Mesenchymal stem cell (in vitro differentiated cells and primary cell): ENCODE data around the gene AP1M2.

Source experiments
- DNase-seq: peaks from one replicate; pipeline ENCODE4 v3.0.0-alpha.2; 2013
- H2AFZ ChIP-seq: one replicate; pipeline ENCODE4 v1.6.1; 2013; ENCODE audit warnings: low read depth, mild to moderate bottlenecking, control low read depth, inconsistent platforms, low read length, moderate library complexity
- H2AK5ac ChIP-seq: 2 replicates; pipeline ENCODE4 v1.6.1; 2013; ENCODE audit warnings: low read length, moderate library complexity, mild to moderate bottlenecking, inconsistent platforms; ENCODE audit not compliant: severe bottlenecking
- H2BK120ac ChIP-seq: one replicate; pipeline ENCODE4 v1.6.1; 2013; ENCODE audit warnings: low read depth, mild to moderate bottlenecking, inconsistent platforms, low read length, moderate library complexity
- H2BK12ac ChIP-seq, 2 experiments: one replicate each; pipeline ENCODE4 v1.6.1; 2013; ENCODE audit warnings: inconsistent platforms in 2 of 2, low read length in 2 of 2, mild to moderate bottlenecking in 2 of 2, moderate library complexity in 2 of 2, control low read depth in 1 of 2
- H2BK15ac ChIP-seq: one replicate; pipeline ENCODE4 v1.6.1; 2013; ENCODE audit warnings: mild to moderate bottlenecking, low read depth, inconsistent platforms; ENCODE audit not compliant: poor library complexity, severe bottlenecking
- H2BK5ac ChIP-seq: 2 replicates; pipeline ENCODE4 v1.6.1; 2013; ENCODE audit warnings: low read depth, mild to moderate bottlenecking, low read length, control low read depth, inconsistent platforms; ENCODE audit not compliant: poor library complexity, severe bottlenecking
- H3K14ac ChIP-seq, 2 experiments: one replicate each; pipeline ENCODE4 v1.6.1; 2013; ENCODE audit warnings: inconsistent platforms in 2 of 2, low read length in 2 of 2, control low read depth in 1 of 2, mild to moderate bottlenecking in 1 of 2, moderate library complexity in 1 of 2
- H3K18ac ChIP-seq, 2 experiments: one replicate each; pipeline ENCODE4 v1.6.1; 2013; ENCODE audit warnings: inconsistent platforms in 2 of 2, low read length in 2 of 2, control low read depth in 1 of 2, low read depth in 1 of 2, mild to moderate bottlenecking in 1 of 2
- H3K23ac ChIP-seq, 2 experiments: one replicate each; pipeline ENCODE4 v1.6.1; 2013; ENCODE audit warnings: inconsistent platforms in 2 of 2, low read length in 2 of 2, mild to moderate bottlenecking in 2 of 2, moderate library complexity in 2 of 2, control low read depth in 1 of 2
- H3K27ac ChIP-seq: 2 replicates; pipeline ENCODE4 v1.5.1; 2013; ENCODE audit warnings: mild to moderate bottlenecking, moderate library complexity, low read length, control low read depth, inconsistent platforms; ENCODE audit not compliant: poor library complexity, severe bottlenecking
- H3K27me3 ChIP-seq, 2 experiments: 2 replicates each; pipeline versions ENCODE4 v1.6.1 to v1.7.0; 2013; ENCODE audit warnings: low read length in 2 of 2, mild to moderate bottlenecking in 2 of 2, moderate library complexity in 2 of 2, control low read depth in 1 of 2, inconsistent platforms in 1 of 2; ENCODE audit not compliant: control insufficient read depth in 1 of 2, insufficient read depth in 1 of 2
- H3K36me3 ChIP-seq, 2 experiments: 2 replicates each; pipeline versions ENCODE4 v1.6.1 to v1.7.0; 2013; ENCODE audit warnings: low read length in 2 of 2, control low read depth in 1 of 2, inconsistent platforms in 1 of 2, low read depth in 1 of 2, mild to moderate bottlenecking in 1 of 2; ENCODE audit not compliant: insufficient read depth in 2 of 2, control insufficient read depth in 1 of 2
- H3K4ac ChIP-seq, 2 experiments: one replicate each; pipeline ENCODE4 v1.6.1; 2013; ENCODE audit warnings: inconsistent platforms in 2 of 2, low read length in 2 of 2, mild to moderate bottlenecking in 2 of 2, moderate library complexity in 2 of 2, control low read depth in 1 of 2, low read depth in 1 of 2
- H3K4me1 ChIP-seq: 2 replicates; pipeline ENCODE4 v1.6.1; 2013; ENCODE audit warnings: low read depth, low read length, control low read depth; ENCODE audit not compliant: control insufficient read depth, insufficient read depth
- H3K4me2 ChIP-seq: 2 replicates; pipeline ENCODE4 v1.6.1; 2013; ENCODE audit warnings: low read length, mild to moderate bottlenecking, inconsistent platforms; ENCODE audit not compliant: poor library complexity, severe bottlenecking
- H3K4me3 ChIP-seq, 2 experiments: 2 replicates each; pipeline versions ENCODE4 v1.5.1 to v1.7.0; 2013; ENCODE audit warnings: low read length in 2 of 2, mild to moderate bottlenecking in 2 of 2, control low read depth in 1 of 2, low read depth in 1 of 2; ENCODE audit not compliant: insufficient read depth in 1 of 2
- H3K79me1 ChIP-seq: replicated peaks from 2 replicates; pipeline ENCODE4 v1.6.1; 2013; ENCODE audit warnings: mild to moderate bottlenecking, control low read depth, low read length, inconsistent platforms; ENCODE audit not compliant: poor library complexity, severe bottlenecking
- H3K9ac ChIP-seq: 2 replicates; pipeline ENCODE4 v1.7.0; 2013; ENCODE audit warnings: mild to moderate bottlenecking, low read length, moderate library complexity
- H3K9me3 ChIP-seq: 2 replicates; pipeline ENCODE4 v1.7.0; 2013; ENCODE audit warnings: mild to moderate bottlenecking, low read length; ENCODE audit not compliant: control insufficient read depth
- H4K8ac ChIP-seq: one replicate; pipeline ENCODE4 v1.6.1; 2013; ENCODE audit warnings: inconsistent platforms, mild to moderate bottlenecking, low read length, moderate library complexity
- H4K91ac ChIP-seq: one replicate; pipeline ENCODE4 v1.6.1; 2013; ENCODE audit warnings: mild to moderate bottlenecking, low read length, inconsistent platforms
- WGBS: methylation state at CpG from one replicate; pipeline ENCODE4 v1.1.7; 2013; ENCODE audit warnings: mixed read lengths; 5-methylcytosine and 5-hydroxymethylcytosine counted together

Gene AP1M2

DNA sequence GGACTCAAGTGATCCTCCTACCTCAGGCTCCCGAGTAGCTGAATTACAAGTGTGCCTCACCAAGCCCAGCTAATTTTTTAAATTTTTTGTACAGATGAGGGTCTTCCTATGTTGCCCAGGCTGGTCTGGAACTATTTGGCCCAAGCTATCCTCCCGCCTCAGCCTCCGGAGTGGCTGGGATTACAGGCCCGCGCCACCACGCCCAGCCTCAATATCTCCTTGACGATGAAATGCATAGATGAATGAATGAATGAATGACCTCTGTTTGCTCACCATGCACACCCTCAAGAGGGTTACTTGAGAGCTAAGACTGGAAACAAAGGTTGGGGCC, 14.9 kb upstream of the AP1M2 start:
- H4K91ac ChIP-seq, result no peak overlapping the region
- WGBS, result 58% methylated on average over 3 of the region's 7 CpGs
- no peaks in the 10 kb centered on the region for H3K9me3 ChIP-seq
- DNase-seq, result no peak
- H4K8ac ChIP-seq, result no peak overlapping the region
- H3K4me3 ChIP-seq, result no peak overlapping the region
- no peaks in the 10 kb centered on the region for H3K36me3 ChIP-seq
- no peak overlapping the region for H3K9ac ChIP-seq
- peaks cover 14% of the 10 kb centered on the region for H3K4me1 ChIP-seq
- no peak overlapping the region for H2BK12ac ChIP-seq
- no peak overlapping the region for H3K14ac ChIP-seq
- no peak overlapping the region for H2AK5ac ChIP-seq
- H3K27ac ChIP-seq, result no peak overlapping the region
- peak overlapping the region; percentile 35 for H3K4me2 ChIP-seq
- H2AFZ ChIP-seq, result no peak overlapping the region
- H3K23ac ChIP-seq, result no peak overlapping the region
- H3K18ac ChIP-seq, result no peak overlapping the region
- no peak overlapping the region for H2BK5ac ChIP-seq
- H2BK120ac ChIP-seq, result no peak overlapping the region
- H3K4ac ChIP-seq, result no peak overlapping the region
- H2BK15ac ChIP-seq, result no peak overlapping the region
- peaks cover 22% of the 10 kb centered on the region for H3K79me1 ChIP-seq
- peaks cover 7 to 11% of the 10 kb centered on the region in 2 experiments for H3K27me3 ChIP-seq

DNA sequence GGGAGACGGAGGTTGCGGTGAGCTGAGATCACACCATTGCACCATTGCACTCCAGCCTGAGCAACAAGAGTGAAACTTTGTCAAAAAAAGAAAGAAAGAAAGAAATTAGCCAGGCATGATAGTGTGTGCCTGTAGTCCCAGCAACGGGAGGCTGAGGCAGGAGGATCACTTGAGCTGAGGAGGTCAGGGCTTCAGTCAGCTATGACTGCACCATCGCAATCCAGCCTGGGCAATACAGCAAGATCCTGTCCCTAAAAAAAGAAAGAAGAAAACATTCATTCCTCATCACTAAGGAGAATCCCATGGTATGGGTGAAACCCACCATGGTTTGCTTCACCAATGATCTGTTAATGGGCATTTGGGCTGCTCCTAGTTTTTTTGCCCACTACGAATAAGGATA, 13.0 kb upstream of the AP1M2 start:
- Histone ChIP-seq H3K4me3 (no peak overlapping the region), H3K23ac (no peak overlapping the region), H3K14ac (no peak overlapping the region), H3K4ac (no peak overlapping the region), H2BK15ac (no peak overlapping the region), H4K91ac (no peak overlapping the region), H4K8ac (no peak overlapping the region), H3K18ac (no peak overlapping the region), H3K36me3 (no peaks in the 10 kb centered on the region), H3K79me1 (peaks cover 18% of the 10 kb centered on the region), H3K4me1 (peaks cover 14% of the 10 kb centered on the region), H2BK5ac (no peak overlapping the region), H2BK120ac (no peak overlapping the region), H2AK5ac (no peak overlapping the region), H2BK12ac (no peak overlapping the region), H2AFZ (no peak overlapping the region), H3K27me3 (peaks cover 7 to 11% of the 10 kb centered on the region in 2 experiments), H3K9ac (no peak overlapping the region), H3K27ac (no peak overlapping the region), H3K4me2 (no peak overlapping the region), H3K9me3 (no peaks in the 10 kb centered on the region)
- WGBS, result 88% methylated on average over 4 of the region's 5 CpGs
- DNase-seq, result no peak

DNA sequence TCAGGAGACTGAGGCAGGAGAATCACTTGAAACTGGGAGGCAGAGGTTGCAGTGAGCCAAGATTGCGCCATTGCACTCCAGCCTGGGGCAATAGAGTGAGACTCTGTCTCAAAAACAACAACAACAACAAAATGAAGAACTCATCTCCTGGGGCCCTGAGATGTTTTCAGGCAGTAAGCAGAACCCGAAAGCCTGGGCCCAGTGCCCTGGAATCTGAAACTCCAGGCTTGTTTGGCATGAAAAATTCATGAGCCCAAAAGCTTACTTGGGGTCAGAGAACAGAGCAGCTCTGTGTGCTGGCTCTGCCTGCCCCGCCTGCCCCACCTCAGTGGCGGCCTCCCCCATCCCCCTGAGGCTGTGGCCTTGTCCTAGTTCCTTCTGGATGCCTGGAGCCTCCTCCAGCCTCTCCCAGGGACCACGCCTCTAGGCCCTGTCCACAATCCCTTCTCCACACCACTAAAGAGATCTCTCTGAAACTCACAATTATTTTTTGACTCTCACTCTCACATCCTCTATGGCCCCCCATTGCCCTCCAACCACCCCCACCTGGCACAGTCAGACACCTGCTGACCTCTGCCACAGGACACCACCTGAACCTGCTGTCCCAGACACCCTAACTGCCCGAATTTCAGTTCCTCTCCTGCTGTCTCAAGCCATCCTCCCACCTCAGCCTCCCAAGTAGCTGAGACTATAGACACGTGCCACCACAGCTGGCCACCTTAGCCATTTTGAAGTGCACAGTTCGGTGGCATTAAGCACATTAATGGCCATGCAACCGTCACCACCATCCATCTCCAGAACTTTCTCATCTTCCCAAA, 6.9 kb upstream of the AP1M2 start:
- Histone ChIP-seq H3K14ac (no peak overlapping the region), H3K9ac (no peak overlapping the region), H3K18ac (no peak overlapping the region), H2BK120ac (no peak overlapping the region), H3K4me2 (no peak overlapping the region), H2BK5ac (no peak overlapping the region), H3K27ac (no peak overlapping the region), H2BK15ac (no peak overlapping the region), H4K91ac (no peak overlapping the region), H3K4ac (no peak overlapping the region), H3K79me1 (no peaks in the 10 kb centered on the region), H2AFZ (no peak overlapping the region), H2AK5ac (no peak overlapping the region), H3K9me3 (no peaks in the 10 kb centered on the region), H3K4me1 (no peaks in the 10 kb centered on the region), H3K27me3 (peaks cover 0 to 5% of the 10 kb centered on the region in 2 experiments), H3K23ac (no peak overlapping the region), H2BK12ac (no peak overlapping the region), H3K36me3 (no peaks in the 10 kb centered on the region), H3K4me3 (no peak overlapping the region), H4K8ac (no peak overlapping the region)
- 72% methylated on average over 9 of the region's 9 CpGs for WGBS
- no peak for DNase-seq

DNA sequence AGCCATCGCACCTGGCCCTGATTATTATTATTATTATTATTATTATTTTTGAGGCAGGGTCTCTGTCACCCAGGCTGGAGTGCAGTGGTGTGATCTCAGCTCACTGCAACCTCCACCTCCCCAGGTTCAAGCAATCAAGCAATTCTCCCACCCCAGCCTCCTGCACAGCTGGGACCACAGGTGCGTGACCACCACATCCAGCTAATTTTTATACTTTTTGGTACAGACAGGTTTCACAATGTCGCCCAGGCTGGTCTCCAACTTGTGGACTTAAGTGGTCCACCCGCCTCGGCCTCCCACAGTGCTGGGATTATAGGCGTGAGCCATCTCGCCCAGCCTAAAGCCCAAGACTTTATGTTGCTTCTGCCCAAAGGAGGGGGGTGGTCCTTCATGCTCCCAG, 6.0 kb upstream of the AP1M2 start:
- no peak overlapping the region for H3K18ac ChIP-seq
- peaks cover under 1 to 7% of the 10 kb centered on the region in 2 experiments for H3K27me3 ChIP-seq
- H2BK15ac ChIP-seq, result no peak overlapping the region
- no peak overlapping the region for H4K91ac ChIP-seq
- no peaks in the 10 kb centered on the region for H3K36me3 ChIP-seq
- no peak overlapping the region for H2AFZ ChIP-seq
- H2AK5ac ChIP-seq, result no peak overlapping the region
- no peak overlapping the region for H3K4me2 ChIP-seq
- no peak overlapping the region for H2BK12ac ChIP-seq
- no peak overlapping the region for H3K4me3 ChIP-seq
- no peak overlapping the region for H4K8ac ChIP-seq
- no peaks in the 10 kb centered on the region for H3K4me1 ChIP-seq
- WGBS, result 94% methylated on average over 6 of the region's 7 CpGs
- H2BK120ac ChIP-seq, result no peak overlapping the region
- DNase-seq, result no peak
- H3K23ac ChIP-seq, result no peak overlapping the region
- no peaks in the 10 kb centered on the region for H3K9me3 ChIP-seq
- H3K27ac ChIP-seq, result no peak overlapping the region
- no peak overlapping the region for H3K9ac ChIP-seq
- H3K79me1 ChIP-seq, result no peaks in the 10 kb centered on the region
- H3K14ac ChIP-seq, result no peak overlapping the region
- H3K4ac ChIP-seq, result no peak overlapping the region
- H2BK5ac ChIP-seq, result no peak overlapping the region
